GM19025 (cell line): ENCODE results near the gene ITGB7.
A peak's percentile ranks its signal among the peaks of the same experiment; 100 is the strongest.

Experiments used
- ATAC-seq: cut with Tn5 transposase; IDR thresholded peaks from one replicate; pipeline ENCODE4 v1.9.1; 2021; ENCODE audit warnings: mild to moderate bottlenecking, low read depth, moderate library complexity; ENCODE audit not compliant: unreplicated experiment

The ITGB7 gene

DNA sequence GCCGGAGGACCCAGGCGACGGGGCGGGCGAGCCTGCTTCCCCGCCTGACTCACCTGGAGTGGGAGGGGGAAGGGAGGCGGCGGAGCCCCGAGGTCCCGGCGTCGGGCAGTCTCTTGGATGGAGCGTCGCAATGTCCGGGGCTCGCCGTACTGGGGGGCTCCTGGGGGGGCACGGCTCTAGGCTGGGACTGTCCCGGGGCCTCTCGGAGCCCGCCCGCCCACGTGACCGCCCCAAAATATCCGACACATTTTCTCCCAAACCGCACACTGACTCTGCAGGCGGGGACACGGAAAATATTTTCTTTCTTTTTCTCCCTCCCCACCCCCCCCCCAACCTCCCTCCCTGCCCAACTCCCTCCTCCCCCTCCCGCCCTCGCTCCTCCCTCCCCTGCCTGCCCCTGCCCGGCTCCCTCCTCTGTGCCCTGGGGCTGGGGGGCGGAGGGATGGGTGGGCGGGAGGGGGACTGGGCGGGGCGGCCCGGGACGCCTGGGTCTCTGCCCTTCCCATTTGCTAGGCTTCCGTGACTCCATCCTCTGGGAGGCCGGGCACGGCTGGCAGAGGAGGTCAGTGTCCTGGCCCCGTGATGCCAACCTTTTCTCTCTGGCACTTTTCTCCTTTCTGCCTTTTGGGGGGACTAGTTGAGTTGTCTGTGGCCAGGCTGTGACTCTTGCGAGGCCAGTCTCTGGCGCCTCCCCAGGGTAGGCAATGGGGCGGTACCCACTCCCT, 25.0 kb upstream of the ITGB7 start, which contains the start of gene RARG:
TSS of gene RARG (minus strand) at position 289 of the 725 bp plus-strand sequence. CDS start 4,664 bp downstream, outside the sequence.
- no peak for ATAC-seq

DNA sequence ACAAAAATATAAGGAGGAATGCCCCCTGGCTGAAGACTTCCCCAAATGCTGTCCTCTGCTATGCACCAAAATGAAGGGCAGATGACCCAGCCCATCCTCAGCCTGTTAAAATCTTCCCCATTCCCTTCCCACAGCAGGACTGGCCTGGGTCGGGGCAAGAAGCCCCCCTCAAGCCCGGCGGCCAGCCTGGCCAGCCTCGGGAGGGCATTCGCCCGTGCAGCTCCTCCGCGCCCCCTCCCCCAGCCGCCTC, 24.5 kb upstream of the ITGB7 start:
- no peak for ATAC-seq

DNA sequence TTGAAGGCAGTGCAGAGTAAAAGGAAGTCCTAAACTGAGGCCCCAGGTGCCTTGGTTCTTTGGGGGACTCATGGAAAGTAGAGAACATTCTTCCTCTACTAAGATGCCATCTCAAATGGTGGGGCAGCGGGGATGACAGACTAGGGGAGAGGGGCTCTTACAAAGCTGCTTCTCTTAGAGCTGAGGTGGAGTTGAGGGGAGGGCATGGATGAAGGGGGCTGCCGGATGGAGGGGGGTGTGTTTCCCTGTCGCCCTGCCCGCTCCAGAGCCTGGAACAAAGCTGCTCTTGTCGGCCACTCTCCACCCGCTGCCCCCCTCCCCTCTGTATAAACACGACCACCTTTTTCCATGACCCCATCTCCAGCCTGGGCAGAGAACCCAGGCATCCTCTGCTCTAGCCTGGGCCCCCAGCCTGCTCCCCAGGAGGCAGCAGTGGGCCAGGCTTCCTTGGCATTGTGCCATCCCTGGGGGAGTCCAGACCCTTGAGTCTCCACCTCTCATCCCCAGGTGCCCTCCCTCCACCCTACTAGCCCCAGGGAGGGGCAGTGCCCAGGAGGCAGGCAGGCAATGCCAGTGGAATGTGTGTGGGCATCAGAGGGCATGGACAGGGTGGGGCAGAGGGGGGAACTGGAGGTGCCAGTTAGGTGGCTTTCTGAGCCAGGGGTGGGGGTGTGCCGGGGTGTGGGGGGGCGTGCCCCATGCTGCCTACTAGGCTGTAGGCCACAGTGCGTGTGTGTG, 23.2 kb upstream of the ITGB7 start:
- no peak for ATAC-seq

DNA sequence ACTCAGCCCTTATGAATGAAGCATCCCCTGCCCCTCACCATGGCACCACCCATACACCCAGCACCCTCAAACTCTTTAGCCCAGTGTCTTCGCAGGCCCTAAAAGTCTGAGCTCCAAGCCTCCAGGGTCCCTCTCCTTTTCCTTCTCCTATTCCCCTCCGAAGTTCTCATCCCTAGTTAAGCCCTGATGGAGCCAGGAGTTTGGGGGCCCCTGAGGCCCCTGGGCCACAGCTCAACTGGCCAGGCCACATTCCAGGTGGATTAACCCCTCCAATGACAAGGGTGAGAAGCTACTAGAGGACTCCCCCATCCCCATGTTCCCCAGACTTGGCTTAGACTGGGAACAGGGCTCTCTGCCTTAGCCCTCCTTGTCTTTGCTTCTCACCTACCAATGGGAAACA, 22.4 kb upstream of the ITGB7 start:
- no peak for ATAC-seq

DNA sequence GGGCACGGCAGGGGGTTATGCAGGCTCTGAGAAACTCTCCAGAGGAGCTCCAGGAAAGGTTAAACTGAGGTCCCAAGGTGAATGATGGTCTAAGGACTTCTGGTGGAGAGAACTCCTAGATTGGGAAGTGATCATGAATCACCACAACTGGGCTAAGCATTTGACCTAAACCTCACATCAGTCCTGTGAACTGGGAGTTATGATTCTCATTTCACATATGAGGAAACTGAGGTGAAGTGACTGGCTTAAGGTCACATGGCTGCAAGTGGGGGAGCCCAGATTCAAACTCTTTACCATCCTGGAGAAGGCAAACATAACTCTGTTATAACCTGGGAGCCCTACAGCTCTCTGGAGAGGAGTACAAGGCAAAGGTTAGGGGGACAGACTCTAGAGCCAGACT, 20.8 kb upstream of the ITGB7 start:
- ATAC-seq: no peak

DNA sequence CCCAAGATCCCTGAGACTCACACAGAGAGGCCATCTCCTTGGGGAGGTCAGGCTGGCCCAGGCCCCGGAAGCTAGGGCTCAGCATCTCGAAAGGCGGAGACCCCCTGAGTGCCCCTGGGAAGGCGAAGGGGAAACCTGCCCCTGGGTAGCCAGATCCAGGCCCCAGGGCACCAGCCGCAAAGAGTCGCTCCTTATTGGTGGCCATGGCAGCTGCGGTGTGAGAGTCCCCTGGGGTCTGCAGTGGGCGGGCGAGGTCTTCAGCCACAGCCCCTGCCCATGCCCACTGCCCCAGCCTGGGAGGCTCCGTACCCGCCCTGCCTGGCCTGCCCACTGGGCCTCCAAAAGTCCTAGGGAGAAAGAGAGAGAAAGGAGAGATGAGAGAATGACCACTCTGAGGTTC, 20.3 kb upstream of the ITGB7 start:
- ATAC-seq: no peak

DNA sequence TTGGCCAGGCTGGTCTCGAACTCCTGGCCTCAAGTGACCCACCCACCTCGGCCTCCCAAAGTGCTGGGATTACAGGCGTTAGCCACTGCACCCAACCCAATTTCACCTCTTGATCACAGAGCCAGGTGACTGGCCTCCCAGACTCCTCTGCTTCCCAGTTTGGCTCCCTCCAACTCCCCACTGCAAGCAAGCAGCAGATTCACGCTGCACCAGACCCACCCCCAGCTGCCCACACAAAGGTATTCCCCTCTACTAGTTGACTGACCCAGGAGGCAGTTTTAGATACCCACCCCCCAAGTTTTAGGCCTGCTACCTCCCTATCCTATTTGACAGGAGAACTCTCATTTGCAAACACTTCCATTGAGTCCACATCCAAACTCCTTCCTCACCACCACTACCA, 19.8 kb upstream of the ITGB7 start:
- ATAC-seq: no peak

DNA sequence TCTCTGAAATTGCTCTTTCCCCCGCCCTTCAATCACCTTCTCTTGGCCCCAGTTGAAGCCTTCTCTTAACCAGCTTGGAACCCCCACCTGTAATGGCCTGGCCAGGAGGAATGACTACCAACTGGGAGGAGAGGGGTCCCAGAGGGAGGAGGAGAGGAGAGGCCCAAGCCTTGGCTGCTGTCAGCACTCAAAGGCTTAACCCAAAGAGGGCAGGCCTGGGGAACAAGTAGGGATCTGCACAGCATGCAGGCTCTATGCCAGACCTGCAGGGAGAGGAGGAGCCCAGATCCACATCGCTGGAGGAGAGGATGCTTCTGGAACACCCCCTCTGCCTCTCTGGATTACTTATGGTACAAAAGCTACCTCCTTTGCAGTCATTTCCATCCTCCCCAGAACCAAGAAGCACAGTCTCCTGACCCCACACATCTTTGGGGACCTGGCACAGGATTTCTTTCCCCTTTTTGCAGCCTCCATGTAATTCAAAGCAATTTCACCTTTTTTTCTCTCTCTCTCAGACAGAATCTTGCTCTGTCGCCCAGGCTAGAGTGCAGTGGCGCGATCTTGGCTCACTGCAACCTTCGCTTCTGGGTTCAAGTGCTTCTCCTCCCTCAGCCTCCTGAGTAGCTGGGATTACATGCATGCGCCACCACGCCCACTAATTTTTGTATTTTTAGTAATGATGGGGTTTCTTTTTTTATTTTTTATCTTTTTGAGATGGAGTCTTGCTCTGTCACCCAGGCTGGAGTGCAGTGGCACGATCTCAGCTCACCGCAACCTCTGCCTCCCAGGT, 18.8 kb upstream of the ITGB7 start:
- ATAC-seq: no peak

DNA sequence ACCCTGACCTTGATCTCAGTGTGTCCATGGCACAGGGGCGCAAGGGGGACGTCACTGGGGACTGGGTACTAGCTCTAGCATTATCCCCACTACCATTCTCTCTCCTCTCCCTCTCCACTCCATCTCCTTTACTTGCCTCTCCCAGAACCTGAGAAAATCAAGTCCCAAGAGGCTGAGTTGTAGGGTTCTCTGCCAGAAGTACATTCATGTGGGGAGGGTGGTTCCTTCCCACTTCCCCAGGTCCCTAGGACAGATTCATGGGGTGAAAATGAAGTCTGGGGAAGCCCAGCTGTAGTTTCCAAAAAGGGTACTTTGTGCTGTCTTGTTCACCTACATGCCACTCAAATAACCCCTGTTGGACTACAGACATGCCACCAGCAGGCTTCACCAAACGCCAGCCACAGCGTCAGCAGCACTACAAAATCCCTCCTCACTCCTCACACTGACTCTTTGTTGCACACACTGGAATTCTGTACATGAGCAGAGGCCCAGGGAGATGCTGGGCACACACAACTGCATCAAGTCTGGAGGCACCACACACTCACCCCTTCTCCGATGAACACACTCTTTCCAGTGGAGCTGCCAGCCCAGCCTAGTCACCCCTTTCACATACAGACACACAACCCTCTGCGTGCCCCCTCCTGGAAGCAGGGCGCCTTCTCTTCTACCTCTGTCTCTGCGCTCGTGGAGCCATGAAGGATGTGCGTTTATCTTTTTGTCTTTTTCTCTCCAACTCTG, 18.0 kb upstream of the ITGB7 start:
- no peak for ATAC-seq

DNA sequence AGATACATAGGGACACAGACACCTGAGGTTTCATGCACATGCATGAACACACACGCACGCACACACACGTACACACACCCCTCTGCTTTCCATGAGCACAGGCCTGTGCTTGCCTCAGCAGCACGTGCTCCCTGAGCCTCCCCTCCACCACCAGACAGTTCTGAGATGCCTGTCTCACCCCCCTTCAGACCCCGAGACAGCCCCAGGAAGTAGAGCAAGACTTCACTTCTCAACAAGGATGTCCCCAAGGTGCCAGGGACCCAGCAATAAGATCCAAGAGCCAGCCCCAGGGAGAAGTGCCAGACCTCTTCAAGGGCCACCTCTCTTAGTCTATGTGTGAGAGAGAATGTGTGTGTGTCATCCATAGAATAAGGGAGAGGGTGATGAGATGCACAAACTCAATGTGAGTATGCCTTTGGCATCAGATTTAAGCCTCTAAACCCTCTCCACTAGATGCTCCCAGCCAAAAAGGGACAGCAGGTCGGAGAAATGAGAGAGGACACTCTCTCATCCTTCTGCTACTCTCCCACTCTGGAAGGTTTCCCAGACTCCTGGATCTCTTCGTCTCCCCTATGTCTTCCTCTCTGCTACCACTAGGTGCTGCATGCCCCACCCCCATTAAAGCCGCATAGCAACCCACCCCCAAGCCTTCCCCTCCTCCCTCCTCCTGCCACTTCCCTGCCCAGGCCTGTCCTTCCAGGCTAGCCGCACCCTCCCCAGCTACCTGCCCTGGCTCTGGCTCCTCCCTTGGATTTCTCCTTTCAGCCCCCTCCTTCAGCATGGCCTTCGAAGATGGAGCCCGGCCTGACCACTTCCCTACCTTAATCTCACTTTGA, 17.2 kb upstream of the ITGB7 start:
- ATAC-seq: no peak

DNA sequence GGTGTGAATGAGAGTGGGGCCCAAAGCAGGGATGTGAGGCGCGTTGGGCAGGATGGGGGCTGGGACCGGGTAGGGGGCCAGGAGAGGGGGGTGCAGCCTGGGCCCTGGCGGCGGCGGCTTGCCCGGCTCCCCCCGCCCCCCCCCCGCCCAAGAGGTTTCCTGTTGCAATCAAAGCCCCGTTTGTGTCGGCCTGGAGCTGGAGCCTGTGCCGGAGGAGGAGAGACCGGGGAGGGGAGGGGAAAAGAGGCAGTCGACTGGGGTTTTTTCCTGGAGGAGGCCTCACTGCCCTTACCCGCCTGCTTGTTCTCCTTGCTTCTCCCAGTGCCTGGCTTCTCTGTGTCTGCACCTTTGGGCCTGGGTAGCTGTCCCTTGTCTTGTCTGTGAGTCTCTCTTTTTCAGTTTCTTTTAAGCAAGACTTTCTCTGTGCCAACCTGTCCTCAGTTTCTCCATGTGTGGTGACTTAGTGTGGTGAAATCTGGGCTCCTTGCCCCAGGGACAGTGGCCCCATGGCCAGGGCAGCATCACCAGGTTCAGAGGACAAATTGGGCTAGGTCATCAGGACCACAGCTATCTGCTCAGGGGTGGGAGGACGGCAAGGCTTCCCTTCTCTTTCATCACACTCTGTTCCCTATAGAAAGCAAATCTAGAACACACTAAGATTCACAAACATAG, 16.5 kb upstream of the ITGB7 start:
- ATAC-seq: no peak

DNA sequence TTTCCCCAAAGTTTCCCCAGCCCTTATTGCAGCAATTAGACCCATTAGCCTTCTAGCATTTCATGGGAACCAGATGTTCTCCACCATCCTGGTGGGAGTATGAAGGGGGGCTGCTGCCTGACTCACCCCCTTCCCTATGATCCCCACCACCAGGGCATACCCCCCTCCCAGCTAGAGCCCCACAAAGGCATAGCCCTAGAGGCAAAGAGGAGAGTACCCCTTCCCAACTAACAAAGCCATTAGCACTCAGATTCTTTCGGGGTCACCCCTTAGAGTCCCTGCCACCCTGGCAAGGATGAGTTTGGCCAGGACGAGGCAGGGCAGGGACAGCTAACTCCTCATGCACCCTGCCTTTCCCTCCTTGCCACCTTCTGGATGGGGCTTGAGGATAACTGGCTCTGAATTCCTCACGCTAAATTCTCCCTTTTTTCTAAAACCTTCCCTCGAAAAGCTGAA, 15.8 kb upstream of the ITGB7 start:
- no peak for ATAC-seq

DNA sequence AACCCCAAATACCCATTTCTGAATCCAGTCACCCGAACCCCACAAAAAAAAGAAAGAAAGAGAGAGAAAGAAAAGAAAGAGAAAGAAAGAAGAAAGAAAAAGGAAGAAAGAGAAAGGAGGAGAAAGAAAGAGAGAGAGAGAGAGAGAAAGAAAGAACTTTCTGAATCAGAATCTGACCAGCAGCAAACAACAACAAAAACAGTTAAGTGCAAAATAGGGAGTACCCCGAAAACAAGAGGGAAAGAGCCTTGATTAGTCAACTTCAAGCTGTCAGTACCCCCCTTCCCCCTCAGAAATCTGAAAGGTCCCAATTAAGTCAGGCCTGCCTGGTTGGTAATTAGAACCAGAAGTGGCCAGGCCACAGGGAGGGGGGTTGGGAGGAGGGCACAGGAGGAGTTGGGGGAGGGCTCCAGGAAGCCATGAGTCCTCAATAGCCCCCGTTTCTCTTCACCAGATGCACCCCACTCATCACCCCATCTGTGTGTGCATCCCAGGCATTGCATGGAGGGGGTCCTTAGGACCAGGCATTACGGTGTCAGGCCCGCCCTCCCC, 15.2 kb upstream of the ITGB7 start:
- no peak for ATAC-seq

DNA sequence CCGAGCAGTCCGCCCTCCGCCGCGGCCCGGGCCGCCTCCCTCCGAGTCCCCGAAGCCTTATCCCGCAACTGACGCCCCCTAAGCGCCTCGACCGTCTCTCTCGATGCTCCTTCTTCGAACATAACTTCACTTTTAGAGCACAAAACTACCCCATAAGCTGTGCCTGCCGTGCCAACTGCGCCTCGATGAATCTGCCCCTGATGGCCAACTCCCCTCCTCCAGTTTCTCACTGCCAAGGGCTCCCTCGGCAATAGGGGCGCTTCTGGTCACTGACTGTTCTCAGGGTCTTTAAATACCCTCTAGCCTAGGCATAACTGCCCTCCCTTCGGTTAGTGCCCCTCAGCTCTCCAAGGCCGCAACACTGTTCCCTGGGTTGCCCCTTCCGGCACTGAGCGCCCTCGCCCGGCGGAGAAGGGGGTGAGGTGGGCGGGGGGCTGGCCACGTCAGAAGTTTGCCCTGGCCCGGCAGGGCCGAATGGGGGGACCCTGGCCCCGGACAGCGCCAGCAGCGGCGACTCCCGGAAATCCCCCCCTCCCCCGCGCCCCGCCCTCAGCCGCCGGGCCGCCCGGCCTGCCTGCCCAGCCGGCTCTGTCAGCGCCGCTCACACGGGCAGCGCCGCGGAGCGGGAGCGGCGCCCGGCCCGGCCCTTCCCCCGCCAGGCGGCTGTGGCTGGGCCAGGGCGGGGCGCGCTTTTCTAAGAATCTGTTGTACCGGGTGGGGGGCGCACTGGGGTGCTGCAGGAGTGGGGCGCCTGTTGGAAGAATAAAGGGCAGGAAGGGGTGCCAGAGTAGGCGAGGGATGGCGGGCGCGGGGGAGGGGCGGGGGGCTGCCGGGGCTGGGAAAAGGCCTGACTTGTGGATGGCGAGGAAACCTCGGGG, 14.4 kb upstream of the ITGB7 start:
- ATAC-seq: peak; percentile 28

DNA sequence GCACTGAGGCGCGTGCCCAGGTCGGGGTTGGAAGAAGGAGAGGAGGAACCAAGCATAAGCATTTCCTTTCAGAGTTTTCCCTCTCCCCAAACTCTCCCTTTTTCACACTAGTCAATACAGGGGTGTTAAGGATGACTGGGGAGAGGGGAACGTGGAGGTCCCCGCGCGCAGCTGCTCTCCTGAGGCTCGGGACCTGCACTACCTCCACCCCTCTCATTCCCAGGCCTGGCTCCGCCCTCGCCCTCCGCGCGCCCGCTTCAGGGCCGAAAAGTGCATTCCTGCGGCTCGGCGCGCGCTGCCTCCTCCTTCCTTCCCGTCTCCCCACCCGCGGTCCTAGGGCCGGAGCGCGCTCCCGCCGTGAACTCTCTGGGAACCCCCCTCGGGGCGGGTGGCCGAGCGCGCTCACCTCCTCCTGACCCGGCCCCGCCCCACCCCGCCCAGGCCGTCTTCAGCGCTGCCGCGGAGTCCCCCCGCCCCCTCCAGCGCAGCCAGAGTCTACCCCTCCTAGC, 13.7 kb upstream of the ITGB7 start:
- peak; percentile 60 for ATAC-seq

DNA sequence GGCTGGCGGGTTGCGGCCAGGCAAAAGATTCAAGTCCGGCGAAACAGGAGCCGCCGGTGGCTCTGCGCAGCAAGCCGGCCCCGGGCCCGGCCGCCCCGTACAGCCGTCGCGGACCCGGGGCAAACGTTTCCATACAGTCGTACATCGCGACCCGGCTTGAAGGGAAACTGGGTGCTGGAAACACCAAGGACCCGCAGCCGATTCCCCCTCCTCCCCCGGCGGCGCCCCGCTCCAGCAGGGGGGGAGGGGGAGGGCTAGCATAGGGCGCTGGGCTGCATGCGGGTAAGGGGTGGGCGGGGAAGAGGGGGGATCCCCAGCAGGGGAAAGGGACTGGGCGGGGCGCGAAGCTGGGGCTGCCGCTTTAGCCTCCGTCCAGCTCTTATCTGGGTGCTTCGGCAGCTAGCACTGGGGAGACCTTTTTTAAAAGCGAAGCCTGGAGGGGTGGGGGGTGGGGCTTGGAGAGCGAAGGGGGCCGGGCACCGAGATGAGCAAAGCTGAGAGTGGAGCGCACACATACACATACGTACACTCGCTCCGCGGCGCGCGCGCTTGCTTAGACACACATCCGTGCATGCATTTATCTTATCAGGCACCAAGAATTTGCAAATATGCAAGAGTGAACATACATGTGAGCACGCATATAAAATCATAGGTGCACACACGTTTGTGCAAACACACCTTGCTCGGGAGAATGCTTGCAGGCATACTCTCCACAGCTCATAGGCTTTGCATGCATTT, 13.1 kb upstream of the ITGB7 start:
- ATAC-seq: no peak

DNA sequence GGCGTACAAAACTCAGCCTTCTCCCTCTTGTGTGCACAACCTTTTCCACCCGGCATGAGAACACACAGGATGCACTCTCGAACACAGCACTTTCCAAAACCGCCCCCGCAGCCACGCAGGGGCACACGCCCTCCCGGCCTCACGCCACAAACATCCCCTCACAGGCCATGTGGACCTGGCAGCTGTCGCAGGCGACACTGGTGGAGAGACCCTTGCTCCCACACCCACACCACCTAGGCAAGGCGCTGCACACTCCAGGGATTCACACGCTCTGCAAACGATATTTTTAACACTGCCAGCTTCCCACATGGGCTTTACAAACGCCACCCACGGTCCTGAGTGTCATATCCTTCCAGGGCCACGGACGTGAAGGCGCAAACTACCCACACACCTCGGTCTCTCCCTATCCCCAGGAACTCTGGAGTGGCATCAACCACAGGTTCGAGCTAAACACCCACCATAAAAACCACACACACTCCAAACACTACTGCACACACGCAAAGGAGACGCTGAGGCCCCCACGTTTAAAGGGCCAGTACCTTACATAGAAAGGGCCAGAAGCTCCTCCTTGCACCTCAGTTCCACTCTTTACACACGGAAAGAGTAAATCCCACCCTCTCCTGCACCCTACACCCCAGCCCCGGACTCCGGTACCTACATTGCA, 12.4 kb upstream of the ITGB7 start:
- ATAC-seq: no peak
